H54 (cell line): ENCODE measurements around the gene TCF19.

Experiments used
- DNase-seq: peaks from one replicate; pipeline ENCODE4 v3.0.0; 2011; ENCODE audit warnings: low spot score, mixed read lengths; ENCODE audit not compliant: insufficient read length
- FAIRE-seq: peaks from 3 replicates; lab custom pipeline; 2011; peaks lifted over from hg19 to GRCh38; lab: Jason Lieb, UNC
- POLR2A ChIP-seq: IDR thresholded peaks from 2 replicates; pipeline ENCODE4 v1.6.1; 2011; ENCODE audit warnings: low read depth, mild to moderate bottlenecking, low read length

The TCF19 gene, protein sequence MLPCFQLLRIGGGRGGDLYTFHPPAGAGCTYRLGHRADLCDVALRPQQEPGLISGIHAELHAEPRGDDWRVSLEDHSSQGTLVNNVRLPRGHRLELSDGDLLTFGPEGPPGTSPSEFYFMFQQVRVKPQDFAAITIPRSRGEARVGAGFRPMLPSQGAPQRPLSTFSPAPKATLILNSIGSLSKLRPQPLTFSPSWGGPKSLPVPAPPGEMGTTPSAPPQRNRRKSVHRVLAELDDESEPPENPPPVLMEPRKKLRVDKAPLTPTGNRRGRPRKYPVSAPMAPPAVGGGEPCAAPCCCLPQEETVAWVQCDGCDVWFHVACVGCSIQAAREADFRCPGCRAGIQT

DNA sequence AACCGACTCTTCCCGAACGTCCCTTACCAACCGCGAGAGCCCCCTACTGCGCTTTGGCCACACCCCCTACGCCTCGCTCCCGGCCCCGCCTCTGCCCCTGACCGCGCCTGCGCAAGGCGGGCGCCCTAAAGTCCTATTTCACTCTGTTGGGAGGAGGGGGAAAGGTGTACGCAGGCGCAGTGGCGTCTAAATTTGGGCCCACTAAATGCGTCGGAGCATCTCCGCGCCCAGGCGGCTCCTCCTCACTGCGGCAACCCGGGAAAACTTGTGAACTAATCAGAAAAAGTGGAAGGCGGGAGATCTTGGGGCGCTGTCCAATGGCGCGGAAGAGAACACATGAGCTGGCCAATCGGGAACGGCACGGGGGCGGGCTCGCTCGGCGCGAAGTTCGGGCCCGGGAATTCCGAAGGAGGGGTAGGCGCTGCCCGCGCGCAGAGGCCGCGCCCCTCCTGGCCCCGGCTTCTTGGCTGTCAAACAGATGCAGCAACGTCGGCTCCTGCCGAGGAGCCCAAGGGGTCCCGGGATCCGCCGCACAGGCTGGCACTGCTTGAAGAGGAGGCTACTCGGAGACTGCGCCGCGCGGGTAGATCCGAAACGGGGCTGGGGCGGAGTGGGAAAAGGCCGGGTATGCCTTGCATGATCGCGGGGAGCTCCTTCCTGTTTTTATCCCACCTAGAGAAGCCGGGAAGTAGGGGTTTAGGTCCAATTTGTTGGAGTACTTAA is at the start of gene TCF19:
TCF19 (plus strand) TSS at position 450 of the 723 bp plus-strand sequence. CDS start 881 bp downstream, outside the sequence.
- peak; percentile 59 for TF ChIP-seq POLR2A
- FAIRE-seq: peak; percentile 84
- DNase-seq: peak; percentile 97

DNA sequence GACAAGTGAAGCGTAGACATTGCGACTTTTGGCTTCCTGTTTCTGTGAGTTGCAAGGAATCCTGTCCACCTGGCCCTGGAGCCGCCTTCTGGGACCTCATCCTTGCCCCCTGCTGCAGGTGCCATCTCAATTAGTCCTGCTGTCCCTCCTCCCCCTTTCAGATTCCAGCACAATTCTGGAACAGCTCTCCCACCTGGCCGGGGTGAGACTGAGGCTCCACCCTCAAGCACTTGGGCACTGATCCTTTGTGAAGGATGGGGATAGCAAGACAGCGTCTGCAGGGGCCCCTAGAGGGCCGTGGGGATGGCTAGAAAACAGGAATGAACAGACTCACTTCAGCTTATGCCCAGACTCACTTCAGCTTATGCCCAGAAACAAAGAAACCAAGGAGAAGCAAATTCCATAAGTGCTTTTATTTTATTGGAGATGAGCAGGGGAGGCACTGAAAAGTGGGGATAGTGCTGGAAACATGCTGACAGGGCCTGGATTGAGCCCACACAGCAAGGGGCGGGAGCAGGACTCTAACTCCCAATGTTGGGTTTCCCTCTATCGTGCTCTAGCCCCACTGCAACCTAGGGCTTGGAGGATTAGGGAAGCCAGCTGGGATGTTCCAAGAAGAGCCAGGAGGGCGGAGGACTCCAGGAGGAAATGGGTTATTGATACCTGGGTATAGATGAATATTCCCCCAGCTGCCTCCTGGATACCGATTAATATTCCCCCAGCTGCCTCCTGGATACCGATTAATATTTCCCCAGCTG is 47.4 kb upstream of the TCF19 start:
- no peak for FAIRE-seq

DNA sequence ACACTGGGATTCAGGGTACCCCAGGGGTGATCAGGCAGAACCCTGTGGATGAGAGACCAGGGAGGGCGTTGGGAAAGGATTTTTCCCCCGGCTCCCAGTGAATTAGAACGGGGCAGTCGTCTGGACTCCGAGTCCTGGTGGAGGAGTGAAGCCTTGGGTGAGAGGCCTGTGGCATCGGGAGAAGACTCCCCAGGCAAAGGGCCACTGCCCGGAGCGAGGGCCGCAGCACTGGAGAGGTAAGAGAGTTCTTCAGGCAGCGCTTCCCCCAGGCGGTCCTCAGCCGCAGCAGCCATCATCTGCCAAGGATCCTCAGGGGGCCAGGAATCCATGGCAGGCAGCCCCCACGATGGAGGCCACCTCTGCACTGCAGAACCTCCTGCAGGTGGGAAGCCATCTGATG is 46.7 kb upstream of the TCF19 start:
- no peak for TF ChIP-seq POLR2A
- DNase-seq (no peak), FAIRE-seq (no peak)

More for the DNA sequence above, 47.4 kb upstream of the TCF19 start:
- no peak for TF ChIP-seq POLR2A
- no peak for DNase-seq

DNA sequence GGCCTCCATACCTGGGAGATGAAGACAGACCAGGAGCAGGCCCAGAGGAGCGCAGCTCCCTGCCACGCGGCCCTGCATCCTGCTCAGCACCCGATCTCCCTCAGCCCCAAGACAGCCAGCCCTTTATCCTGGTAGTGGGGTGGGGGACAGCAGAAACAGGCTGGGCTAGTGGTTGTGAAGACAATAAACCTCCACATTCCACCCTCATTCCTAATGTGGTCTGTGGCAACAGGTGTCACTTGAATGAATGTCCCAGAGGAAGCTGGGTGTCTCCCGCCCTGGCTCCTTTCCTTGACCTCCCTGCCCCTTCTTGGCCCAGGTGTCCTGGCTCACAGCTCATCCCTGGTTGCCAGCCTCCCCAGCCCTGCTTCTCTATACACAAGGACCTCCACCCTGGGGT is 45.9 kb upstream of the TCF19 start, which contains the start of gene C6orf15:
C6orf15 (minus strand) TSS at position 98 of the 400 bp plus-strand sequence; CDS start at position 78, 20 bp downstream.
- TF ChIP-seq POLR2A: no peak
- FAIRE-seq: no peak

DNA sequence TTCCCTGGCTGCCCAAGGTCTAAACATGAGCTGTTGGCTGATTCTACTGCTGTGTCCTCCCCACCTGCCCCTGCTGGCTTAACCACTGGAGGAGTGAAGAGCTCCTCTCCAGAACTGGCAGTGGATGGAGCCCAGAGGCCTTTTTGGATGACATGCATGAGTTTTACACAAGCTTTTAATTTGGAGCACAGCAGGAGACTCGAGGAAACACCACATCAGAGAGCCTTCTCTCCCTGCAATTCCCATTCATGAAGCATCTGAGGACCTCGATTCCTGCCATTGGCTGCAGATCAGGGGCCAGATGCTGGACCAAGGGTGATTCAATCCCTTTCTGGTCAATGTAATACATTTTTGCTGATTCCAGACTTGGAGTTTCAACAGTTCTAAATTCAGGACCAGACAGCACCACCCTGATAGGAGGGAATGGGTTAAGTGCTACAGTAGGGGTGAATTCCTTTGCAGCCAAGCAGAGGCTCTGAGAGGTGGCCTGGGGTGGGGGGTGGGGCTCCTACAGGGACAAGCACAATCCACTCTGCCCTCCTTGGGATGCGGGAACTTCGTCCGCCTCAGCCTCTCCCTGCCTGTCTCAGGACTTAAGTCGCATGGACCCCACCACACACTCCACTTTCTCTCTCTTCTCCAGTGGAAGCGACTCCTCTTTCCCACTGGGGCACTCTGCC is 44.4 kb upstream of the TCF19 start:
- no peak for TF ChIP-seq POLR2A

More for the DNA sequence above, 45.9 kb upstream of the TCF19 start, which contains the start of gene C6orf15:
- no peak for DNase-seq

DNA sequence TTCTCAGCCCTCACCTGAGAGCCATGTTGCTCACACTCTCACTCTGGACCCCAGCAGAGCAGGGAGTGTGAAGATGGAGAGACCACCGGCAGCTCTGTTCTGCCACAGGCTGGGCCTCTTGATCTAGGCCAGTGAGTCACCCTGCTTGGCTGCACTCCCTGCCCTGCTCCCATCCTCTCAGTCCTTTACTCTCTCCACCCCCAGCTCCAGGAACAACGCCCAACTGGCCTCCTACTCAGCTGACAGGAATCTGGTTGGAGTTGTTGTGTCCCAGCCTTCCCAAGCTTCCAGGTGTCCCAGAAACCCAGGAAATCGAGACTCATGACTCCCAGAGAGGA is 43.9 kb upstream of the TCF19 start, which contains the start of gene PSORS1C1:
PSORS1C1 (plus strand) TSS at position 260 of the 338 bp plus-strand sequence. CDS start 14,833 bp downstream, outside the sequence.
- TF ChIP-seq POLR2A: peak; percentile 60
- DNase-seq: peak; percentile 80
- FAIRE-seq: peak; percentile 68

More for the DNA sequence above, 44.4 kb upstream of the TCF19 start:
- DNase-seq: no peak
- no peak for FAIRE-seq

DNA sequence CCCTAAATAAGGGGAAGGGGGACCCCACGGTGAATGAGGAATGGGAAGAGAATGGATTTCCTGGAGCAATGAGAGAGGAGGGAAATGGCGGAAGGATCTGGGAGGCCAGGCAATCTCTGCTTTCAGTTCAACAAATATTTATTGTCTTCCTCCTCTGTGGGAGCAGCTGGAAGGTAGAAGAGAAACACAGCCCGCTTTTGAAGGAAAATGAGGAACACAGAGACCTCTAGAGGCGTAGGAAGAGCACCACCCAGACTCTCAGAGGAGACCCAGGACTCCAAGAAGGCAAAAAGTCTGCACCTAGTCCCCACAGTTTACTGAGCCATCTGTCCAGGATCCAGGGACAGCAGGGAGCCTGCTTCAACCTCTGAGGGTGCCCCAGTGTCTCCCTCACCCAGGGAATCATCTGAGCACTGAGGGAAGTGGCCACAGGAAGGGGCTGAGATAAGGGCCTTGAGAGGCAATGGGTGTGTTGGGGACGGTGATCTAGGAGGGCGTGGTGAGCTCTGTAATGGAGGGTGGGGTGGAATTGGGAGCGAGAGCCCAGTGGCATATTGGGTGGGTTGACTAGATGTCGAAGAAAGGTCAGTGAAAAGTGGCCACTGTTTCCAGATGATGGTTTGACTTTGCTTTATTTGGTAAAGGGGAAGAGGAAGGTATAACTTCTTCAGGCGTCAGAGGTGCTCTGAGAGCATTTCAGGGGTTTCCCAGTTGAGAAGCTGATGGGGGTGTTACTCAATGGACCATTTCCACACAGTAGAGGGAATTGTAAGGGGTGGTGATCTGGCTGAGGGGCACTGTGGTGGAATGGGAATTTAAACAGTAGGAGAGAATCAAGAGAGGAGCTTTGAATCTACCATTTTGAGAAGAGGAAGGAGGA is 43.2 kb upstream of the TCF19 start:
- DNase-seq (no peak), FAIRE-seq (no peak)
- TF ChIP-seq POLR2A: 0 out of 2 replicates have a peak, but pooled peaks have one; percentile 30

DNA sequence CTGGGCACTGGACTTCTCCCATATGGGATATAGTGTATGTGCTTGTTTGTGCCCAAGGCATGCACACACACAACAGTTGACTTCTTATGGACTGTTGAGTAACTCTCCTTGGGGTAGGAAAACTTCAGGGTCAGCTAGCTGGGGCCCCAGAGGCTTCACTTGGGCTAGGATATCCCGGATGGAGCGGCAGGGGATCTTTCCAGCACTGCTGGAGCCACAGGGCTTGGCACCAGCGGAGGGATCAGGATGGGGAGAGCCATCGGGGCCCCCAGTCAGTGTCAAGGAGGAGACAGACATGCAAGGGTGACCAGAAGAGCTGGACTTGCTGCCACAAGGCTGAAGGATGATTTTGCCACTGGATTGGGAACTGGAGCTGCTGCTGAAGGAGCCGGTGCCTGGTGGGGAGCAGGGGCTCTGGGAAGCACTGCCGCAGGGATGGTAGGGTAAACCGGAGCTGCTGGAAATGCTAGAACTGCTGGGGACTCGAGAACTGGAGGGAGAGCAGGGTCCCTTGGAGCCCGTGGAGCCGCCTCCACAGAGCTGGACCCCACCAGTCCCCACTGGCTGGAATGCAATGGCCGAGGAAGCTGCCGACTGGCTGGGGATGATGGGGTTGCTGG is 42.3 kb upstream of the TCF19 start:
- no peak for FAIRE-seq
- no peak for TF ChIP-seq POLR2A
- no peak for DNase-seq

DNA sequence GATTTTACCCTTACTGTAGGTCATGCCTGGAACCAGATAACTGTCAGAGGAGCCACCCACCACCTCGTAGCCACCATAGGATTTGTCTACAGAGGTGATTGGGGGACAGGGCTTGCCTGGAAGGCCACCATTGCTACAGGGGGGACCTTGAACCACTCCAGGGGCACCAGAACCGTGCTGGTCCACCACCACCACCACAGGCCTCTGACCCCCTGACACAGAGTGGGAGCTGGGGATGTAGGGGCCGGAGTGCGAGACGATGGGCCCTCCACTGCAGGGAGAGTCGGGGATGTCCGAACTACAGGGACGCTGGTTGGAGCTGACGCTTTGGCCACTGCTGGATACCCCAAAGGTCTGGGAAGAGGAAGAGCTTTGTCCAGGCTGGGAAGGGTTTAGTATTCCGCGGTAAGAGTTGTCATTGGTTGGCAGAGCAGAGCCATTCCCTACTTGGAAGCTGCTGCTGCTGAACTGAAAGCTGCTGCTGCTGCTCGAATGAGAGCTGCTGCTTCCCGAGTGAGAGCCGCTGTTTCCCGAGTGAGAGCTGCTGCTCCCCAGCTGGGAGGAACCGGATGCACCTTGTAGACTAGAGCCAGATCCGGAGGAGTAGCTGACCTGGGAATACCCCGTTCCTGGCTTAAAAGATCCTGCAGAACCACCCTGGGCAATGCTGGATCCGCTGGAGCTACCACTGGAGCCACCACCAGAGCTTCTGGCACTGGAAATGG is 41.6 kb upstream of the TCF19 start:
- no peak for FAIRE-seq
- DNase-seq: no peak
- TF ChIP-seq POLR2A: no peak

DNA sequence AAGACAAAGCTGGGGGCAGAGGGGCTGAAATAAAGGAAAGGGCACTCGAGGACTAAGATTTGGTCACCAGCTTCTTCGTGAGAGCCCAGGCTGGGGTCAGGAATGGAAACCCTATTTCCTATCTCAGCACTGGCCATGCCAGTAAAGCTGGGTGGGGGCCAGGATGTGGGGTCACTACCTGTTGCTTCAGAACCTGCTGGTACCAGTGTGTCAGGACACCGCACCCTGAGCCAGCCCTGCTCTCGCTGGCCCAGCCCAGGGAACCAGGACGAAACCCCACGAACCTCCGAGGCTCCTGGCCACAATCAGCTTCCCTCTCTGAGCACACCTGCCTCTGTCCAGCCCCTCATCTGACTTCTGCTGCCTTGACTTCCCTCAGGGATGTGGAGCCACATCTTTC is 40.2 kb upstream of the TCF19 start:
- FAIRE-seq (no peak), DNase-seq (no peak)
- no peak for TF ChIP-seq POLR2A
